Endothelial cell of umbilical vein (primary cell): ENCODE data around the gene PIK3R2. TPM values are rescaled to one million over a fixed set of nuclear protein-coding genes. Genes with fewer than 3 reads are reported as not detected.

Source experiments
- BruUV-seq: library from RNA; stranded (reverse); fragments of 400-500 nt; replicated peaks from 2 replicates; lab custom pipeline; 2021; lab: Mats Ljungman, UMichigan
- CTCF ChIA-PET: fragments of 300-600, 350-600 bp; sonication (Branson Sonifier 250); formaldehyde crosslinking; loops from one replicate; lab custom pipeline; 2021; ENCODE audit warnings: antibody characterized with exemption, inconsistent platforms; lab: Charles Lee
- POLR2A ChIA-PET: fragments of 300-600, 350-600 bp; sonication (Branson Sonifier 250); formaldehyde crosslinking; loops from one replicate; lab custom pipeline; 2021; ENCODE audit warnings: antibody characterized with exemption, inconsistent platforms; lab: Charles Lee
- DNase-seq: peaks from one replicate; pipeline ENCODE4 v3.0.0-alpha.2; 2011; ENCODE audit warnings: low read depth, low spot score
- FAIRE-seq: peaks from 2 replicates; lab custom pipeline; 2011; peaks lifted over from hg19 to GRCh38; lab: Jason Lieb, UNC
- H2AFZ ChIP-seq: 2 replicates; pipeline ENCODE4 v1.6.0; 2012; ENCODE audit warnings: low read depth, low read length, control low read depth, inconsistent platforms
- H3K27ac ChIP-seq: 2 replicates; pipeline ENCODE4 v1.5.1; 2011; ENCODE audit warnings: low read depth, mild to moderate bottlenecking, control low read depth, low read length, moderate library complexity; ENCODE audit not compliant: insufficient read depth
- H3K27me3 ChIP-seq, 2 experiments: 2 replicates each; pipeline versions ENCODE4 v1.6.0 to v1.6.1; 2011; ENCODE audit warnings: low read length in 2 of 2, mixed read lengths in 1 of 2; ENCODE audit not compliant: control insufficient read depth in 2 of 2, insufficient read depth in 2 of 2
- H3K36me3 ChIP-seq, 2 experiments: 2 replicates in 1 of 2; 3 replicates in 1 of 2; pipeline ENCODE4 v1.5.1; 2011; ENCODE audit warnings: low read length in 2 of 2, mild to moderate bottlenecking in 1 of 2, moderate library complexity in 1 of 2; ENCODE audit not compliant: control insufficient read depth in 2 of 2, insufficient read depth in 2 of 2; ENCODE audit errors: extremely low read depth in 1 of 2
- H3K4me1 ChIP-seq: 3 replicates; pipeline ENCODE4 v1.5.1; 2011; ENCODE audit warnings: mild to moderate bottlenecking, low read length; ENCODE audit not compliant: control insufficient read depth, insufficient read depth; ENCODE audit errors: extremely low read depth
- H3K4me2 ChIP-seq: 2 replicates; pipeline ENCODE4 v1.6.1; 2011; ENCODE audit warnings: low read length, control low read depth, mixed read lengths; ENCODE audit not compliant: insufficient read depth
- H3K4me3 ChIP-seq, 3 experiments: fragments of 200-600 bp in 1 of 3; sonication (generic), shearing (Covaris generic) in 1 of 3; replicated peaks in 1 of 3; 2 replicates each; pipeline ENCODE4 v1.5.1; 2011 to 2016; ENCODE audit warnings: control low read depth in 3 of 3, low read length in 3 of 3, mild to moderate bottlenecking in 2 of 3, inconsistent platforms in 1 of 3, low read depth in 1 of 3, moderate library complexity in 1 of 3; ENCODE audit not compliant: insufficient read depth in 1 of 3
- H3K79me2 ChIP-seq: 2 replicates; pipeline ENCODE4 v1.6.0; 2012; ENCODE audit warnings: low read length, inconsistent platforms; ENCODE audit not compliant: control insufficient read depth, insufficient read depth
- H3K9ac ChIP-seq: replicated peaks from 2 replicates; pipeline ENCODE3; 2011; ENCODE audit warnings: low read length, control low read depth; ENCODE audit not compliant: insufficient read depth; ENCODE audit errors: extremely low read depth
- H3K9me1 ChIP-seq: replicated peaks from 3 replicates; pipeline ENCODE4 v1.6.0; 2011; ENCODE audit warnings: mild to moderate bottlenecking, low read length; ENCODE audit not compliant: control insufficient read depth, insufficient read depth; ENCODE audit errors: extremely low read depth
- H3K9me3 ChIP-seq: replicated peaks from 2 replicates; pipeline ENCODE4 v1.5.1; 2012; ENCODE audit warnings: low read length, inconsistent platforms; ENCODE audit not compliant: control insufficient read depth, insufficient read depth
- H4K20me1 ChIP-seq: replicated peaks from 2 replicates; pipeline ENCODE3; 2011; ENCODE audit warnings: mild to moderate bottlenecking, low read length; ENCODE audit not compliant: control insufficient read depth, insufficient read depth; ENCODE audit errors: extremely low read depth
- EZH2 ChIP-seq: IDR thresholded peaks from 2 replicates; pipeline ENCODE4 v1.6.1; 2012; ENCODE audit warnings: borderline replicate concordance, low read depth, mild to moderate bottlenecking, moderate library complexity, low read length, inconsistent platforms; ENCODE audit not compliant: severe bottlenecking
- FOS ChIP-seq: IDR thresholded peaks from 2 replicates; pipeline ENCODE4 v1.6.1; 2011; ENCODE audit warnings: mild to moderate bottlenecking, low read length, moderate library complexity, borderline replicate concordance; ENCODE audit not compliant: insufficient read depth
- GATA2 ChIP-seq: IDR thresholded peaks from 2 replicates; pipeline ENCODE4 v1.7.0; 2011; ENCODE audit warnings: low read depth, mild to moderate bottlenecking, moderate library complexity, mixed read lengths, low read length; ENCODE audit not compliant: insufficient read length, insufficient read depth
- JUN ChIP-seq: IDR thresholded peaks from 2 replicates; pipeline ENCODE4 v1.6.1; 2011; ENCODE audit warnings: borderline replicate concordance, low read depth; ENCODE audit not compliant: insufficient read length, insufficient read depth
- MYC ChIP-seq: IDR thresholded peaks from one replicate; pipeline ENCODE4 v1.6.1; 2011; ENCODE audit warnings: mild to moderate bottlenecking, low read depth, low read length
- POLR2A ChIP-seq: IDR thresholded peaks from 2 replicates; pipeline ENCODE4 v1.6.1; 2012; ENCODE audit warnings: low read depth, mild to moderate bottlenecking, control low read depth, low read length
- POLR2AphosphoS5 ChIP-seq: IDR thresholded peaks from 2 replicates; pipeline ENCODE4 v1.6.1; 2012; ENCODE audit warnings: low read depth, mild to moderate bottlenecking, control low read depth, low read length, moderate library complexity; ENCODE audit not compliant: insufficient read depth
- dilution Hi-C: fragments of 300-500 bp; cut with MboI; formaldehyde crosslinking; loops from one replicate; pipeline ENCODE4 v1.15.0; 2019; ENCODE audit warnings: low sequenced_read_pairs; ENCODE audit not compliant: extremely low pct_ligation_motif_present
- intact Hi-C: fragments of 100-400 bp; cut with micrococcal nuclease; formaldehyde crosslinking; loops from one replicate; pipeline ENCODE4 v1.10.0; 2022
- polyA plus RNA-seq, 4 experiments: library from polyadenylated mRNA; depleted of rRNA in 3 of 4; stranded (reverse) in 3 of 4; unstranded in 1 of 4; fragments of >200 nt; gene quantifications; 2 replicates each; pipeline versions ENCODE4 v1.2.1 to v1.2.3, GENCODE V29; 2011 to 2012; ENCODE audit warnings: missing spikeins in 1 of 4
- total RNA-seq: library from RNA; stranded (reverse); gene quantifications from 2 replicates; pipeline ENCODE4 v1.2.3, GENCODE V29; 2021
- TF ChIP-seq, protein P1 (sequence below): IDR thresholded peaks from 2 replicates; pipeline ENCODE4 v1.6.1; 2011; ENCODE audit not compliant: insufficient read depth, insufficient read length
- TF ChIP-seq, protein P2 (sequence below), 2 donors: IDR thresholded peaks; 1 replicate in 1 of 2; 2 replicates in 1 of 2; pipeline ENCODE4 v1.5.1; 2011; ENCODE audit warnings: low read length in 2 of 2, mild to moderate bottlenecking in 2 of 2, moderate library complexity in 2 of 2, control low read depth in 1 of 2, inconsistent platforms in 1 of 2, low read depth in 1 of 2; ENCODE audit not compliant: insufficient read depth in 1 of 2; ENCODE audit errors: extremely low read depth in 1 of 2

PIK3R2 gene
- total and polyA plus RNA-seq, 2 donors (not counting 3 experiments of a cell fraction or from before 2014, with no cell fraction given): 8.1 to 15.2 TPM

DNA sequence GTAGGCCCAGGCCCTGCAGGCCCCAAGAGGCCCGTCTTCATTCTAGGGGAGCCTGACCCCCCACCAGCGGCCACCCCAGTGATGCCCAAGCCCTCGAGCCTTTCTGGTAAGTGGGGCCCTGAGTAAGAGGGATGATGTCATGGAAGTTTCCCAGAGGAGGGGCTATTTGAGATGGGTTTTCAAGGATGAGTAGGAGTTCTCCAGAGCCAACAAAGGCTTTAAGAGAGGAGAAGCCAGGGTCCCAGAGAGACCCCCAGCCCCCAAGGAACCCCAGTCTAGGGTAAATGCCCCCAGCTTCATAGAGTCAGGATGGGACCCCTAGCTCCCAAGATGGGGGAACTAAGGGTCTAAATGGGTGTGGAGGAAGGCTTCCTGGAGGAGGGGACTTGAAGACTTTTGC, 9.1 kb upstream of the PIK3R2 start:
- H3K4me2 ChIP-seq: no peak overlapping the region
- no TSS peak for BruUV-seq
- no peak overlapping the region for H3K4me3 ChIP-seq
- H2AFZ ChIP-seq: no peak overlapping the region
- DNase-seq: no peak
- TF ChIP-seq MYC: no peak
- no peak for TF ChIP-seq GATA2
- TF ChIP-seq POLR2AphosphoS5: no peak
- no peak for TF ChIP-seq POLR2A
- TF ChIP-seq, protein P1, sequence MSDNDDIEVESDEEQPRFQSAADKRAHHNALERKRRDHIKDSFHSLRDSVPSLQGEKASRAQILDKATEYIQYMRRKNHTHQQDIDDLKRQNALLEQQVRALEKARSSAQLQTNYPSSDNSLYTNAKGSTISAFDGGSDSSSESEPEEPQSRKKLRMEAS: no peak
- no peak for TF ChIP-seq FOS
- no peak for TF ChIP-seq JUN
- TF ChIP-seq, protein P2, sequence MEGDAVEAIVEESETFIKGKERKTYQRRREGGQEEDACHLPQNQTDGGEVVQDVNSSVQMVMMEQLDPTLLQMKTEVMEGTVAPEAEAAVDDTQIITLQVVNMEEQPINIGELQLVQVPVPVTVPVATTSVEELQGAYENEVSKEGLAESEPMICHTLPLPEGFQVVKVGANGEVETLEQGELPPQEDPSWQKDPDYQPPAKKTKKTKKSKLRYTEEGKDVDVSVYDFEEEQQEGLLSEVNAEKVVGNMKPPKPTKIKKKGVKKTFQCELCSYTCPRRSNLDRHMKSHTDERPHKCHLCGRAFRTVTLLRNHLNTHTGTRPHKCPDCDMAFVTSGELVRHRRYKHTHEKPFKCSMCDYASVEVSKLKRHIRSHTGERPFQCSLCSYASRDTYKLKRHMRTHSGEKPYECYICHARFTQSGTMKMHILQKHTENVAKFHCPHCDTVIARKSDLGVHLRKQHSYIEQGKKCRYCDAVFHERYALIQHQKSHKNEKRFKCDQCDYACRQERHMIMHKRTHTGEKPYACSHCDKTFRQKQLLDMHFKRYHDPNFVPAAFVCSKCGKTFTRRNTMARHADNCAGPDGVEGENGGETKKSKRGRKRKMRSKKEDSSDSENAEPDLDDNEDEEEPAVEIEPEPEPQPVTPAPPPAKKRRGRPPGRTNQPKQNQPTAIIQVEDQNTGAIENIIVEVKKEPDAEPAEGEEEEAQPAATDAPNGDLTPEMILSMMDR (IDR thresholded peaks at IDR 0.05; ENCODE audit: extremely low read depth in 1 of 2, insufficient read depth in 1 of 2, low read depth in 1 of 2, low read length in 2 of 2): no peak
- TF ChIP-seq EZH2: no peak
- dilution Hi-C loops: no loop called here
- H3K36me3 ChIP-seq: no peaks in the 10 kb centered on the region
- intact Hi-C loops: no loop called here
- H3K9ac ChIP-seq: no peak overlapping the region
- no peak overlapping the region for H3K27ac ChIP-seq
- FAIRE-seq: no peak
- H3K27me3 ChIP-seq: no peaks in the 10 kb centered on the region
- no peaks in the 10 kb centered on the region for H3K9me3 ChIP-seq
- H4K20me1 ChIP-seq: no peaks in the 10 kb centered on the region
- no peaks in the 10 kb centered on the region for H3K9me1 ChIP-seq
- ChIA-PET POLR2A (no interaction called here), CTCF (interaction anchor here (4.1 kb wide), 1 partner anchor 31 kb away, joined by 17 read pairs; no protein-coding TSS in a partner anchor)
- no peaks in the 10 kb centered on the region for H3K79me2 ChIP-seq
- H3K4me1 ChIP-seq: no peaks in the 10 kb centered on the region
